CD1c-positive myeloid dendritic cell (primary cell): Measurements from ENCODE around the gene ADRB1.

Source experiments
- DNase-seq: peaks from one replicate; pipeline ENCODE4 v3.0.0-alpha.2; 2016; ENCODE audit errors: extremely low spot score

ADRB1 gene

DNA sequence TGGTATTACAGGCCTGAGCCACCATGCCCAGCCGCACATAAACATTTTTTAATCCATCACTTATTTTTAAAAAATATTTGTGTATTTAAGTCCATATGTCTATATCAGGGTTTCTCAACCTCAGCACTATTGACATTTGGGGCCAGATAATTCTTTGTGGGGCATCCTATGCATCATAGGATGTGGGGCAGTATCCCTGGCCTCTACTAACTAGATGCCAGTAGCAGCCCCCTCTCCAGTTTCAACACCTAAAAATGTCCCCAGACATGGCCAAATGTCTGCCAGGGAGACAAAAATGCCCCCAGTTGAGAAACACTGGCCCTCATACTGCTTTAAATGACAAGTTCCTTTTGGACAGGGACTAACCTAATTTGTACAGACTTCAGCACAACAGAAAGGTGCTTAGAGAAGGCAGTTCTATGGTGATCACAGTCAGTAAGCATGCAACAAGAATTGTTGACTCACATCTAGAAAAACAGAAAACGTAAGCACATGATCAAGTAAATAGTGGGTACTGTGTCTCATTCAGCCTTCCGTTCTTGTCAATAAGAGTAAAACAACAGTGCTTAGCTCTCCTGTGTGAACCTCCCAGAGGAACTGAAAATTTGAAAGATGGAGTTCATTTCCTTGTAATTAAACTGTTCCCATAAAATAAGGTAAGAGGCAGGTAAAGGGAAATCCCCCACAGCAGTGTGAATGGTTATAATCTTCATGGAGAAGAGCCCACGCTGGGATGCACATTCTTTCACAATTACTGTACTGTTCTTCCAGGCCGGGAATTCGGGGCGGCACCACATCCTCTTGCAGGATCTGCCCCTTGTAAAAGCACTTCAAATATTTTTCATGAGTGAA lies 17.3 kb upstream of the ADRB1 start:
- DNase-seq: peak; percentile 45

DNA sequence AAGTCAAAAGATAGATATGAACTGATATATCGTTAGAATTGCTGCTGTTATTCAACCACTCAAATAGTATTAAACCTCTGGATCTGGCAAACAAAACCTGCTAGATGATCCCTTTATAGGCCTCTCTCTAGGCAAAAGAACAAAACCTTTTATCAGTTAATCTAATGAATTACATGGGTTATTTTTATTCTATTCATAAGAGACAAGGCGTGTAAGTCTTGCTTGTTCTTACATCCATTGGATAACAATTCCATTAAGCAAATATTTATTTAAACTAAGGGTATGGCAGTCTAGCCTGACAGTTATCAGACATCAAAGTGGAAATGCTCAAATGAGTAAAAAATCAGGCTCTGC lies 16.6 kb upstream of the ADRB1 start:
- no peak for DNase-seq

- no peak for DNase-seq
Measured at GRCh38 chr10:114027951-114028350, 15.7 kb upstream of the ADRB1 start.

DNA sequence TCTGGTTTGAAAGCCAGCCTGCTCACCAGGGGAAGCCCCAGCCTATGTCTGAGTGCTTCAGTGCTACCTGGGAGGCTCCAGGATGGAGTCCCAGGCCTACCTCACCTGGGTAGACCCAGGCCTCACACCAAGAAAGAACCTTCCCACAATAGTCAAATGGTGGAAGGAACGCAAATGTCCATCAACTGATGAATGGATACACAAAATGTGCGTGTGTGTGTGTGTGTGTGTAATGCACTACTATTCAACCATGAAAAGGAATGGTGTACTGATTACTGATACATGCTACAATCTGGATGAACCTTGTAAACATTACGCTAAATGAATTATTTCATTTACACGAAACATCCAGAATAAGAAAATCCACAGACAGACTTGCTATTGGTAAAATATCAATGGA lies 15.2 kb upstream of the ADRB1 start:
- no peak for DNase-seq

GRCh38 chr10:114029655-114030054 lies 14.0 kb upstream of the ADRB1 start:
- DNase-seq: no peak

DNA sequence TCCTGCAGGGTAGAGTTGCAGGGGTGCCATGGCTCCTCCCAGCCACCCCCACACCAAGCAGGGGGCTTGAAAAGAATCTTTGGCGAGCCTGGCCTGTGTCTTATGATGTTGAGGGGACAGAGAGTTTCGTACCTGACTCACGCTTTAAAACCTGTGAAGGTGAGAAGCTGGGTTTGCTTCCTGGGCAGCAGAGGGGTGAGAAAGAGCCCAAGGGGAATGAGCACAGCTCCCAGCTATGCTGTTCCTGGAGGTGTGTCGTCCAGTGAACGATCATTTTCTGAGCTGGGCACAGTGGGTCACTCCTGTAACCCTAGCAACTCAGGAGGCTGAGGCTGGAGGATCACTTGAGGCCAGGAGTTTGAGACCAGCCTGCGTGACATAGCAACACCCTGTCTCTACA lies 13.5 kb upstream of the ADRB1 start:
- DNase-seq: no peak

DNA sequence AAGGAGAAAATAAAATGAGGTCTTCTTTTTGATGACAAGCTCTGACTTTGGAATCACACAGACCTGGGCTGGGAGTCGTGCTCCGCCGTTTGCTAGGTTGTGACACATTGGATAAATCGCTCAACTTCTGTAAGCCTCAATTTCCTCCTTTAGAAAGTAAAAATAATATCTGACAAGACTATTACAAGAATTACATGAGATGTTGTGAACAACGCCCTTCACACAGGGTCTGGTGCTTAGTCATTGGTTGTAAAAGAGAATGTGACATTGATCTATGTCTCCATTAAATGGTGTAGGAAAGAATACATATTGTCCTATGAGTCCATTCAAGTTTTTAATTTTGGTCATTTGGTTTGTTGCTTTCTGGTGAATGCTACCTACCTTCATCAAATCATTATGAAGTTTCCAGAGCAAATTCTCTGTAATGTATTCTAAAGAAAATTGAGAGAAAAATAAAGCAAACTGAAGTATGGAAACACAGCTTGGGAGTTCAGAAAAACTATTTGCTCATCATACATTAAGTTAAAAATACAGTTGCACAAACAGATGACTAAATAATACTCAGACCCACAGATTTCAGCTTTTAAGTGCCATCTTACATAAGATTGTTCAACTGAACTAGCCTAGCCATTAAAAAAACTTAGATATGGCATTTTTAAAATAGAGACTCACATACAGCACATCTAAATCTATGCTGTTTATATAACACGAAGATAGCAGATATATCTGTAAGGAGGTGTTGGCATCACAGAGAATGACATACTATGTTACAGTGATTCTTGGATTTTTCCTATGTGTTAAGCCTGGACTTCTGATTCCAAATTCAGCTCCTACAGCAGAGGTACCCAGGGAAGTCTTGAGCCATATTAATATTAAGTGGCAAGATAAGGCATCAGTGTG lies 12.3 kb upstream of the ADRB1 start:
- peak; percentile 37 for DNase-seq

GRCh38 chr10:114033566-114033965 lies 10.1 kb upstream of the ADRB1 start:
- no peak for DNase-seq

DNA sequence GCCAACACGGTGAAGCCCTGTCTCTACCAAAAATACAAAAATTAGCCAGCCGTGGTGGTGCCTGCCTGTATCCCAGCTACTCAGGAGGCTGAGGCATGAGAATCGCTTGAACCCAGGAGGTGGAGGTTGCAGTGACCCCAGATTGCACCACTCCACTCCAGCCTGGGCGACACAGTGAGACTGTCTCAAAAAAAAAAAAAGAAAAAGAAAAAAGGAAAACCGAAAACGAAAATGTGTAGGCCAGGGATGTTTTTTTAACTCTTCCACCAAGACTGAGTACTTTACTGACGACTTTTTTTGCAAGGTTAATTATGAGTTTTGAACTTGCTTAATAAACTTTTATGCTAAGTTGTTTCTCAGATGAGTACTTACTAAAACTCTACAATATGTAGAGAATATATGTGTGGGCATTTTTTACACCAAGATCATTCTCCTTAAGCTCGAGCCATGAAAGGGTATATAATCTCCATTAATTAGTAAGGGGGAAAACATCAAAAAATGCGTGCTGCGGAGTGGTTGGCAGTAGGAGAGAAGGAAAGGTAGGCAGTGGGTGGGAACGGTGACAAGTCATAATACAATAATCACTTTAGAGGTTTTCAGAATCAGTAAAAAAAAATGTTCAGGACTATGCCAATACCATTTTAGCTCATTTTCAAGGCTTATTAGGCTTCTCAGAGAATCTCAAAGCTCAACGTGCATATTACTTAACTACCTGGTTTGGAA lies 8.6 kb upstream of the ADRB1 start:
- peak; percentile 64 for DNase-seq

- no peak for DNase-seq
Measured at GRCh38 chr10:114035791-114036190, 7.9 kb upstream of the ADRB1 start.

- DNase-seq: no peak
Measured at GRCh38 chr10:114038819-114039218, 4.8 kb upstream of the ADRB1 start.

DNA sequence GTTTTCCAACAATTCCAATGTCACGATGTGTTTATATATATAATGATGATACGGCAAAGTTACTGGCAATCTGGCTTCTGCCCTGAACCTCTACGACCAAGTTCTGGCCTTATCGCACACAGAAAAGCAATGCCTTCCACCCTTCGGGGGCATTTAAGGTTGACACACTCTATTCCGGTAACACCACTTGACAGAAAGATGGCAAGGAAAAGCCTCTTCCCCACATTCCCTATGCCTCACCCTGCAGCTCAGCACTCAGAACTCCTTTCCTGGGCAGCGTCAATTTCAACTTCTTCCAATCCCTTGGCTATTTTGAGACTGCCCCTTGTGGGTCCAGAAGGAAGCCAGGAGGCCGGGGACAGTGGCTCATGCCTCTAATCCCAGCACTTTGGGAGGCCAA lies 2.5 kb upstream of the ADRB1 start:
- DNase-seq: no peak

GRCh38 chr10:114042895-114043531 lies 653 bp upstream of the ADRB1 start:
- DNase-seq: peak; percentile 47

- no peak for DNase-seq
Measured at GRCh38 chr10:114044247-114045135, 825 bp downstream of the ADRB1 start.

GRCh38 chr10:114045136-114046086 lies 1.7 kb downstream of the ADRB1 start:
- peak; percentile 69 for DNase-seq

DNA sequence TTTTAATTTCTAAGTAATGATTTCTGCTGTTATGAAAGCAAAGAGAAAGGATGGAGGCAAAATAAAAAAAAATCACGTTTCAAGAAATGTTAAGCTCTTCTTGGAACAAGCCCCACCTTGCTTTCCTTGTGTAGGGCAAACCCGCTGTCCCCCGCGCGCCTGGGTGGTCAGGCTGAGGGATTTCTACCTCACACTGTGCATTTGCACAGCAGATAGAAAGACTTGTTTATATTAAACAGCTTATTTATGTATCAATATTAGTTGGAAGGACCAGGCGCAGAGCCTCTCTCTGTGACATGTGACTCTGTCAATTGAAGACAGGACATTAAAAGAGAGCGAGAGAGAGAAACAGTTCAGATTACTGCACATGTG lies 2.4 kb downstream of the ADRB1 start:
- no peak for DNase-seq

DNA sequence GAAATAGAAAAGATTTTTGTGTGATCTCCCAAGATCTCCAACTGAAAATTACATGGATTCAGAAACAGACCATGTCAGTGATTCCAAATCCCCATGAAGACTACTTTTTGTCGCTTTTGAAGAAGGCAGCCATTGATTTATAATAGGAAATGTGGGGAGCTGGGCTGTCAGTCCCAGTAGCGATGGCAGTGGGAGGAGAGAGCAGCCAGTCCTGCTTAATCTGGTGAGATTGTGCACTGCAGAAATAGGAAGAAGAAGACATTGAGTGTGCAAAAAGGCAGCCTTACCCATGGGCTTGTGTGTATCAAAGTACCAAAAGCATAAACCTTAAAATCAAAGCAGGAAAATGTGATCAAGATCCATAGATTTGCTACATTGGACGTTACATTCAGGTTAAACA lies 4.8 kb downstream of the ADRB1 start:
- DNase-seq: no peak

GRCh38 chr10:114051714-114052113 lies 8.0 kb downstream of the ADRB1 start:
- no peak for DNase-seq

- no peak for DNase-seq
Measured at GRCh38 chr10:114052255-114052654, 8.6 kb downstream of the ADRB1 start.

DNA sequence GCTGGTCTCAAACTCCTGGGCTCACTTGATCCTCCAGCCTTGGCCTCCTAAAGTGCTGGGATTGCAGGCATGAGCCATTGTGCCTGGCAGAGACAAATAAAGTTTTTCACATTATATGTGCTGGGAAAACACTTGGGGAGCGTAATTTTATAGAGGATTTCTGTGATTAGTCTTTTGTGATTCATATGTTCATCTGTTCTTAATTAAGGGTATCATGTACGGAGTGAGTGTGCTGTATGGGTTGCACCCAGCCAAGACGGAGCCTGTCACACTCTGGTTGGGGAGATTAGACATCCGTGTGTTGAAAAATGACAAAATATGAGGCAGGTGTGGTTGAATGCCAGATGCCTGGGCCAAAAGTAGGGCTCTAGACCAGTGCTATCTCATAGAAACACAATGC lies 10.3 kb downstream of the ADRB1 start:
- no peak for DNase-seq
